GM21447 (cell line): Measurements from ENCODE around the gene VASP.

Source experiments
- ATAC-seq: cut with Tn5 transposase; IDR thresholded peaks from one replicate; pipeline ENCODE4 v1.9.1; 2021; ENCODE audit not compliant: unreplicated experiment

VASP gene

GRCh38 chr19:45506989-45507871, at the start of gene VASP:
TSS of gene VASP (plus strand) at chr19:45507479. CDS start at chr19:45507772, 293 bp downstream.
- ATAC-seq = peak; percentile 43

- no peak for ATAC-seq
These were observed 49.5 kb upstream of the VASP start for GRCh38 chr19:45457776-45458175.

- ATAC-seq = no peak
These were observed 46.4 kb upstream of the VASP start for GRCh38 chr19:45460807-45461347.

GRCh38 chr19:45462174-45462573, 45.1 kb upstream of the VASP start:
- no peak for ATAC-seq

GRCh38 chr19:45463241-45463640, 44.0 kb upstream of the VASP start:
- ATAC-seq = no peak

GRCh38 chr19:45464274-45464673, 43.0 kb upstream of the VASP start:
- no peak for ATAC-seq

GRCh38 chr19:45464852-45465441, 42.3 kb upstream of the VASP start:
- ATAC-seq = no peak

- ATAC-seq = peak; percentile 1
These were observed 40.2 kb upstream of the VASP start for GRCh38 chr19:45467115-45467455.

- ATAC-seq = peak; percentile 37
These were observed 39.7 kb upstream of the VASP start, which contains the start of gene FOSB for GRCh38 chr19:45467456-45468158. TSS of gene FOSB (plus strand) at chr19:45467996. CDS start at chr19:45468587, 591 bp downstream.

GRCh38 chr19:45468159-45468651, 39.1 kb upstream of the VASP start:
- ATAC-seq = no peak

- peak; percentile 12 for ATAC-seq
These were observed 38.5 kb upstream of the VASP start for GRCh38 chr19:45468803-45469131.

GRCh38 chr19:45469132-45469944, 37.9 kb upstream of the VASP start:
- ATAC-seq = peak; percentile 50

- ATAC-seq = no peak
These were observed 37.1 kb upstream of the VASP start for GRCh38 chr19:45469945-45470761.

- no peak for ATAC-seq
These were observed 36.6 kb upstream of the VASP start for GRCh38 chr19:45470762-45471081.

GRCh38 chr19:45471111-45471930, 36.0 kb upstream of the VASP start:
- no peak for ATAC-seq

GRCh38 chr19:45471931-45472562, 35.2 kb upstream of the VASP start:
- no peak for ATAC-seq

- no peak for ATAC-seq
These were observed 34.5 kb upstream of the VASP start for GRCh38 chr19:45472563-45473366.

- no peak for ATAC-seq
These were observed 34.0 kb upstream of the VASP start for GRCh38 chr19:45473367-45473681.
